Stimulated activated CD4-positive, alpha-beta T cell treated with anti-CD3 and anti-CD28 coated beads, Interleukin-4, amount 100 ng/mL, for 1 hour (primary cell): ENCODE data around the gene MIOX.

Experiments
- DNase-seq: peaks from one replicate; pipeline ENCODE4 v3.0.0-alpha.2; 2020

Gene MIOX

DNA sequence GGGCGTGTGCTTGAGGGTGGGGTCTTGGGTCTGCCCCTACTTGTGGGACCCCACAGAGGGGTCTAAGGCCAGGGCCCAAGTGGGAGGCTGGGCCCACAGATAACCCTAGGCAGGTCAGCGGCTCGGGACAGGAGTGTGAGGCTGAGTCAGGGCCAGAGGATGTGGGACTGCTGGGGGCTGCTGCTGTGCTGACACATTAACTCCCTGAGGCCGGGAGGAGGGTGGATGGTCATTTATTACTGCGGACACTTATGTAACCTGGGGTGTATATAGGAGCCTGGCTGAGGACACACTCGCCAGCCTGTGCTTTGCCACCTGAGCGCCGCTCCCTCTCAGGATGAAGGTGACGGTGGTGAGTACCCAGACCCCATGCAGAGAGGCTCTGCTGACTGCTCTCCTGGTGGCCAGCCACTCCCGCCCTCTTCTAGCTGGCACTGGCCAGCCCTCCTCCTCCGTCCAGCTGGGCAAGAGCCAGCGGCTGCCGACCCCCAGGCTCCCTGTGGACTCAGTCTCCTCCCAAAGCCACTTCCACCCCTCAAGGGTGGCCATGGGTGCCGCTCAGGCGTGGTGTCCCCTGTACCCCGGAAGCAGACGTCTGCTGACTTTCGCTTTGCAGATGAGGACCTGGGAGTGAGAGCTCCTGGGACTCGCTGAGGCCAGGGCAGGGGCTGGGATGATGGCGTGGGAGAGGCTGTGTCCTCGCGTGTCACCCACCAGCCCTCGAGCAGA, at the start of gene MIOX:
Gene MIOX (plus strand): TSS at position 299 of the 729 bp plus-strand sequence. CDS start 39 bp downstream, at position 338.
- no peak for DNase-seq

- no peak for DNase-seq
Measured at GRCh38 chr22:50437511-50438304, 49.0 kb upstream of the MIOX start.

DNA sequence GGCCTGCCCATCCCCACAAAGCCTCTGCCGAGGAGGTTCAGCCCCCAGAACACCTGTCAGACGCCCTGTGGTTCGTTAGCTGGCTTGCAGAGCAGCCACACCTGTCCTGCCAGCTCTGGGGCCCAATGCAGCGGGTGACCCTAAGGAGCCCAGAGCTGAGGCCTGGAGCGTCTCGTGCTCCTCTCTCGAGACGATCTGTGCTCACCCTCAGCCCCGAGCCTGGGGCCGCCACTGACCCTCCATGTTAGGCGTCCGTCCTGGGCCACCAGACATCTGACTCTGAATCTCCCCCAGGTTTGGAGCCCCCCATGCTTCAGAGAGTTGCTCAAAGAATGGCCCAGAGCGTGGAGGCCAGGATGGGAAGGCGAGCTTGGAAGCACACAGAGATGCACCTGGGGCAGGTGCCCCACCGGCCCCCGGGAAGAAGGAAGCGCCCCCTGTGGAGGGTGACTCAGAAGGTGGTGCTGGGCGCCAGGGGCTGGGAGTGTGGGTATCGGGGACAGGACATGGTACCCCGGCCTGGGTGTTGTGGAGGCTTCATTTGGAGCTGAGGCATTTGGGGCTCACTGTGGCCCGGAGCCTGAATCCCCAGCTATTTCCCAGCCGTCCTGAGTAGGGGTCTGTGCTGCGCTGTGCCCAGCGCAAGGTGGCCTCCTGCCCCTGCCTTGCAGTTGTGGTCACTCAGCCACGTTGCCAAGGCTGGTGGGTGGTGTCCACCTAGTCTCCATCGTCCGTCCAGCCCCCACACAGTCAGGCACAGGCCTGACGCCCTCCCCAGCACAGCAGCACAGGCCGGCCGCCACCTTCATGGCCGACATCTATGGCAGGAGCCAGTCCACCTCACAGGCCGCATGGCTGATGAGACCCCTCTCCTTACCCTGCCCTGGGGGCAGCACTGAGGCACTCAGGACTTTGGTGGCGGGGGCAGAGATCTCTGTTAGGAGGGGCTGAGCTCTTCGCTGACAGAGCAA, 48.1 kb upstream of the MIOX start:
- DNase-seq: no peak

DNA sequence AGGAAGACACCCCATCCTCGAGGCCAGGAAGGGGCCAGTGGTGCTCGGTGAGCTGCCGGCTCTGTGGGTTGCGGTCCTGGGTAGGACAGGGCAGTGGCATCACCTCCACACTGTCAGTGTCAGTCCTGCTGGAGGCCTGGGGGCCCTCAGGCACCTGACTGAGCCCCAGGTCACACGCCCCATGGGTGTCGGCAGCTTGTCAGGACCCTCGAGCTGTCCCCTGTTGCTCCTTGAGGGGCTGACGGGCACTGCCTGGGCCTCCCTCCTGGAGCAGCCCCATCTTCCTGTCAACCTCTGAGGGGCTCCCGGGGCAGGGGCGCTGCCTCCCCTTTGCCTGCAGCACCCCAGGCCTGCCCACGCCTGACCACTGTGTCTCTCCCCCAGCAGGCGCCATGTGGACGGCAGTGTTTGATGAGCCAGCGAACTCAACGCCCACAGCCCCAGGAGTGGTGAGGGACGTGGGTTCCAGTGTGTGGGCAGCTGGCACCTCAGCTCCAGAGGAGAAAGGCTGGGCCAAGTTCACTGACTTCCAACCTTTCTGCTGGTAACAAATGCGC, 47.3 kb upstream of the MIOX start:
- no peak for DNase-seq

DNA sequence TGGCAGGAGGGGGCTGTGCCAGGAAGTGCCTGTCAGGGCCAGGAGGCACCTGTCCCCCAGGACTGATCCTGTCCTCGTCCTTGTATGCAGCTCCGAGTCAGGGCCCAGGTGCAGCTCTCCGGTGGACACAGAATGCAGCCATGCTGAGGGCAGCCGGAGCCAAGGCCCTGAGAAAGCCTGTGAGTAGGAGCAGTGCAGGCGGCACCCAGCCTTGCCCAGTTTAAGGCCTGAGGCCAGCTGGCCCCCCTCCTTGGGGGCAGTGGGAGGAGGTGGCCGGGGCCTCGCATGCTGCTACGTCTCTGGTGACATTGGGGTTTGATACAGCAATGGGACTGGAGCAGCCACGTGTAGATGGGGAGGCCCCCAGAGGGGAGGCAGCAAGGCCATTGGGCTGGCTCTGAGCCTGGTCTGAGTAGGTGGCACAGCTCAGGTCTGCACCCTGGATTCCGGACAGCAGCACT, 46.8 kb upstream of the MIOX start:
- no peak for DNase-seq

DNA sequence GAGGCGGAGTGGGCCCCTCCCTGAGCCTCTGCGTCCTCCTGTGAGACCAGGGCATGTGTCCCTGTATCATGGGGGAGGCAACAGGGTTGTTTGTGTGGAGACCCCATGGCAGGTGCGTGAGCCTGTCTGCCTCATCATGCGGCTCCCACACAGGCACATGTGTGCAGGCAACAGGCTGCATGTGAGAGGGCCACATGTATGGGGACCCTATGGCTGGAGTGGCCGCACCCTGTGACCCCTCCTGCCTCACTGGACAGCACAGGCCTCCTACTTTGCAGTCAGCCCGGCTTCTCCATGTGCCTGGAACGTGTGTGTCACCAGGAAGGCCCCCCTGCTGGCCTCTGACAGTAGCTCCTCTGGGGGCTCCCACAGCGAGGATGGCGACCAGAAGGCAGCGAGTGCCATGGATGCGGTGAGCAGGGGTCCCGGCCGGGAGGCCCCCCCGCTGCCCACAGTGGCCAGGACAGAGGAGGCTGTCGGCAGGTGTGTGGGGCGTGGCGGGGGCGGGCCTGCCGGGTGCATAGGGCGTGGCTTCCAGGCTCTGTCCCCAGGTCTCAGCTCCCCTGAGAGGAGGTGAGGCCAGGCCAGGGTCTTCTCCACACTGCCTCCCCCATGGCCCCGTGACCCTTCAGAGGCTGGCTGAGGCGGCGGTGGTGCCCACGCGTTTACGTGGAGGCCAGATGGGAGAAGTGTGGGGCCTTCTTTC, 46.0 kb upstream of the MIOX start:
- DNase-seq: no peak

DNA sequence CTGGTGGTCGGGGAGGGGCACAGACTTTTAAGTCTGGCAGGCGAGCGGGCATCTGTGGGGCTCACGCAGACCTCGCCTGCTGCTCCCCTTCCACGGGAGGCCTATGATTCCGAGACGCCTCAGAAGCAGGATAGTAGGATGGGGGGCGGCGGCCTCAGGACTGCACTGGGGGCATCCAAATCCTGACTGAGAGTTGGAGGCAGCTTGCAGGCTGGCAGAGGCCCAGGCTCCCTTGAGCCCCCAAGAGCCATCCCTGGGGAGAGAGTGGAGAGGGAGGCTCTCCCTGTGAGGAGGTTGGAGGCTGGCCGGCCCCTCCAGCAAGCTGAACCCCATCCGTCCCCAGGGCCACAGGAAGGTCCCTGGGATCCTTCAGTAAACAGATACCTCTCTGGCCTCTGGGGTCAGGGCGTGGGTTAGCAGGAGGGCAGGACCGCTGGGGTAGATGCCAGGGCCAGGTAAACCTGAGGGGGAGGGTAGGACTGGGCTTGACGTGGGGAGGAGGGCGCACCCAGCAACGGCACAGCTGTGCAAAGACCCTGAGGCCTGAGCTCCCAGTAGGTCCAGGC, 45.1 kb upstream of the MIOX start:
- DNase-seq: no peak

DNA sequence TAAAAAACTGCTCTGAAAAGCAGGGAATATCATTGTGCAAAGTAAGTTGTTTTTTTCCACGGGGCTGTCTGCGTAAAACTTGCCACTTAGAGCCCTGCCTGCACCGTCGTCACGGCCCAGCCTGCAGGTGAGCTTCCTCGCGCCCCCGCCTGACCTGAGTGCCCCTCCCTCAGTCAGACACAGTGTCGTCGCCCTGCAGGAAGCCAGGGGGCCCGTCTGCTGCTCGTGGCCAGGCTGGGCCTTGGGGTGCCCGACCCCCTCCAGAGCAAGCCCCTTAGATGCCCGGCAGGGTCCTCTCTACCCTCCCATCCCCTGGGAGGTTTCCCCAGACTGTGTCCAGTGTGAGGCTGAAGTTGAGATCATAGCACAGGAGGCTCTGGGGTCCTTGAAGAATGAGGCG, 43.5 kb upstream of the MIOX start:
- no peak for DNase-seq

DNA sequence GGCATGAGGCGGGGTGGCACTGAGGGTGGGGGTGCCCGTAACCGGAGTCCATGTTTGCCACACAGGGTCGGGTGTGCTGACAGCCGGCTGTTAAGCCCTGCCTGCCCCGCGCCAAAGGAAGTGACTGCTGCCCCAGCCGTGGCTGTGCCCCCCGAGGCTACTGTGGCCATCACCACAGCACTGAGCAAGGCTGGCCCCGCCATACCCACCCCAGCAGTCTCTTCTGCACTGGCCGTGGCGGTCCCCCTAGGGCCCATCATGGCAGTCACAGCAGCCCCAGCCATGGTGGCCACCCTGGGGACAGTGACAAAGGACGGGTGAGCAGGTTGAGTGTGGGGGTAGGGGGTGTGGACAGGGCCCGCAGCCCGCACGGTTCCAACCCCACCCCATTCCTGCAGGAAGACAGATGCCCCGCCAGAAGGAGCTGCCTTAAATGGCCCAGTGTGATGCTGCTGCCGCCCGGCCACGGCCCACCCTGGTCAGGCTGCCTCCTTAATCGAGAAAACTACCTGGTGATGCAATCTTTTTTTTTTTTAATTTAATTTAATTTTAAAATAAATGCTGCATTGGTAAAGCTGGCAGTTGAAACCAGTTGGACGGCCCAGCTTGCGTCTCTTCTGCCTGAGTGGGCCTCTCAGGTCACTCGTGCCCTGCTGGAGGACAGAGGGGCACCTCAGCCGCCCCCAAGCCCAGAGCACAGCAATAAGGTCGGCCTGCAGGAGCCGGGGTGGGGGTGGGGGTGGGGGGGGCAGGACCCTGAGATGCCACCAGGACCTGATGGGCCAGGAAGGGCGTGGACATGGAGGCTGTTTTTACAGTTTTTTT, 42.6 kb upstream of the MIOX start:
- no peak for DNase-seq

DNA sequence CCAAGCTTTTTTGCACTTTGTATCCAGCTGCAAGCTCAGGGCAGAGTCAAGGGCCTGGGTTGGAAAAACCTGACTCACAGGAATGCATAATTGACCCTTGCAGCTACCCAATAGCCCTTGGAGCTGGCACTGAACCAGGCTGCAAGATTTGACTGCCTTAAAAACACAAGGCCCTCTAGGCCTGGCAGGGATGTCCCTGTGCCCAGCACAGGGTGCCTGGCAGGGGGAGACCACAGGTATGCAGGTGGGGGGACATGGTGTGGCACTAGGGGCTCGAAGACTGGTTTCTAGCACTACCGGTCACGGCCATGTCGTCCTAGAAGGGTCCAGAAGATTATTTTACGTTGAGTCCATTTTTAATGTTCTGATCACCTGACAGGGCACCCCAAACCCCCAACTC, 42.0 kb upstream of the MIOX start:
- DNase-seq: no peak

DNA sequence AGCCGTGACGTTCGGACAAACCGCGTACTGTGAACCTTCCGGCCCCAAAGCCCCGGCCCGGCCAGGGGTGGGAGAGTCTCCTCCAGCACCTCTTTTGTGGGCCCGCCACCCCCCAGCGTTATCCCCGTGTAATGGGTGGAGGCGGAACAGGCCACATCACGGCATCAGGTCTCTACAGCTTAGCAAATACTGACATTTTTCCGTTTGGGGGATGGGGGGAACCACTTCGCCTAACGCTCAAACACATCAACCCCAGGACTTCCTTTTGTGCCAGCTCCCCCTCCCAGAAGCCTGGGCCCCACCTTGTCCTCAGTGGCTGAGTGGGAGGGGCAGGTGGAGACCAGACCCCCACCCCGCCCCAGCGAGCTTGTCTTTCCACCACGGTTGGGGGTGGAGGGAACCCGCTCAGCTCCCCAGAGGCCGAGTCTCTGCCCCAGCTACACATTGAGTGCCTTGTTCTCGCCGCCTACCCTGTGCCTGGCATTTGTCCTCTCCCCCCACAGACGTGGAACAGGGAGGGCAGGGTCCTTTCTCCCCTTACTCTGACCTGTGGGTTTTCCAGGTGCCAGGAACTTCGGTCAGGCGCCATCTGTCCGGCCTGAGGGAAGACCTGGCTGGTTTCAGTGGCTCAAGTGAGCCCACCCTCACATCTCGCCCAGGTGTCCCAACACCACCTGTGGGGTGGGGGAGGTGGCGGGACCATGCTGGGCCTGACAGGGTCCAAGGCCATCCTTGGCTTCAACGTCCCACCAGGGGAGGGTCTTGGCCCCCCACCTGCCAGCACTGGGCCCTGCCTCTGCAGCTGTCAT, 41.4 kb upstream of the MIOX start:
- DNase-seq: no peak

DNA sequence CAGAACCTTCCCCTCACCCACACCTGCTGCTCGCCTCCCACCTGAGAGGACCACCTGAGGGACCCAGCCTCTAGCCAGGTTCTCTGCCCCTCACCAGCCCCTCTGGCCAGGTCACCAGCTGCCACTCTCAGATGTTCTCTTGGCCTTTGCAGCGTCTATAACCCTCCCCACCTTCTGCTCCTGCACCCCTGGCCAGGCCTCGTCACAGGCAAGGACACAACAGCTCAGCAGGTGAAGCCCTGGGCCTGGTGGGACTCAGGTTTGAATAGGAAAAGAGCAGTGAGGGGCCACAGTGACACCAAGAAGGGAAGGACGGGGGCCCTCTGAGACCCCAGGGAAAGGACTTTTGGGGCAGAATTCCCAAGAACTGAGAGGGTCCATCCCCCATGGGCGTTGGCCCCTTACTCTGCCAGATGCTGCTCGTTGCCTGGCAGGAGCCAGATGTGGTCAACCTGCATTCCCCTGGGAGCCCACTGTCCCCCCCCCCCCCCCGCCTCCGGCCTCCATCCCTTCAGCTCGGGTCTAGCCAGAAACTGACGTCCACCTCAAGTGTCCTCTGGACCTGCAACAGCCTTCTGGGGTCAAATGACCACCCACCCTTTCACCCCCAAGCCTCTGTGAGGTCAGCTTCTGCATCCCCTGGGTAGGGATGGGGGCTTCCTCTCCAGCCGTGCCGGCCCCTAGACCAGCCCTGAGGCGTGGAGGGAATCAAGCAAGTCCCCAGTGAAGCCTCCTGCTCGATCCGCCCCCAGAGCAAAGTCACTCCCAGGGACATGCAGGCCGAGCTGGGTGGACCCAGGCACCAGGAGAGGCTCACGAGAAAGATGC, 40.6 kb upstream of the MIOX start:
- no peak for DNase-seq

DNA sequence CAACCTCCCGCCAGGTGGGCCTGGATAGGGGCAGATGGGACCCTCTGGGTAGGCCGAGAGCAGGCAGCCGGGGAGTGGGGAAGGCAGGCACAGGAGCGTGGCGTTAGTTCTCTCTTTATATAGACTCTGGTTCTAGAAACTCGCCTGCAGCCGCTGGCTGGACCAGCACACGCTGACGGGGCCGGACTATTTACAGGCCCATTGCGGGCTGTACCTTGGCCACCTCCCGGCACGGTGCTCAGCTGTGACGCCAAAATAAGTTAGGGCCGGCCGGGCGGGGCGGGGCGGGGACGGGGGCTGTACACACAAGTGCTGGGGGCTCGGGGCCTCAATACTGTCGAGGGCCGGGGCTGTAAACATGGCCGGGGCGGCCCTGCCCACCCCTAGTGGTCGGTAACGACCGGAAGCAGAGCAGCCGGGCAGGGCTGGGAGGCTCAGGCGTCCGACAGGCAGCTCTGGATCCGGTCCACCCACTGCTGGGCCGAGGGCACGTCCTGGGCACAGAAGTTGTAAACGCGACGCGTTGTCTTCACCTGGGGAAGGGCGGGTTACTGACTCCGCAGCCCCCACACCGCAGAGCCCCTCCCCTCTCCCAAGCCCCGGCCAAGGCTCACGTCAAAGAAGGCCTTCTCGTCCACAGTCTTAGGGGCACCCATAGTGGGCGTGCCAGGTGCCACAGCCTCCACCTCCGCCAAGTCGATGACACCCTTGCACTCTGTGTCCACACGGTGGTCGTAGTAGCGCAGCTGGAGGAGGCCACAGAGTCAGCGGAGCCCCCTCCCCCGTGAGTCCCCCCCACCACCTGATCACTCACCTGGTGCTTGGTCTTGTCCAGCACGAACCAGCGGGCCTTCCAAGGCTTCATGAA, 39.7 kb upstream of the MIOX start:
- DNase-seq: no peak

DNA sequence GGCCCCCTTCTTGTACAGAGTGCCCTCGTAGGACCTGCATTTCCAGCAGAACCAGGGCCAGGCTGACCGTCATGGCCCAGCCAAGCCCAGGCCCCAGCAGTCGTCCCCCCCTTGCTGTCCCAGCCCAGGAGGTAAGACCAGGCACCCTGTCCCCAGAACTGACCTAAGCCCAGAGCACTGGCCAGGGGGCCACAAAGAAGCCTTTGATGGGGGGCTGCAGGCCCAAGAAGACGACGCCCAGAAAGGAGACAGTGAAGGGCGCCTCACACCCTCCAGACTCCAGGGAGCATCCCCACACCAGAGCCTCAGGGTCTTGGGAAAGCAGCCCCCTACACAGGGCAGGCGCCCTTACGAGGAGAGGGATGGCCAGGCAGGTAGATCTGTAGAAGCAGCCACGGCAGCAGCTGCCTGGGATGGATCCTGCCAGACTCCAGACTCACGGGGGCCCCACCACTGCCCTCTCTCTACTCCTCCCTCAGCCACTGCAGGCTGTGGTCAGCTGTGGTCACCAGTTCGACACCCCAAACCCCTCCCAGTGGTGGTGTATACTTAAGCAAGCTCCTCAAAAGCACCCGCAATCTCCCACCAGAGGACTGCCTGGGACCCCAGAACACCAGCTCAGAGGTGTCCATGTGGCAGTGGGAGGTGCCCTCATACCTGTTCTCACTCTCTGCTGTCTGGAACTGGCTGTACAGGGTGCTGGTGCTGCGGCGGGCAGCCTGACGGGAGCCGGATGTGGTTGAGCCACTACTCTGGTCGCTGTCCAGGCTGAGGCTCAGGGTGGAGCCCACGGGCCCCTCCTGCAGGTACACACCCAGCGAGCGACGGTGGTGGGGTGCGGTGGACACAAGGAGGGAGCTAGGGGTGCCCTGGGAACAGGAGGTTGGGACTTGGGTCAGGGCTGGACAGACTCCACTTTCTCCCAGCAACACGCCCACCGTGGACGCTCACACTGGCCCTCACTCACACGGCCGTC, 38.8 kb upstream of the MIOX start:
- DNase-seq: no peak

GRCh38 chr22:50452649-50453048, 34.0 kb upstream of the MIOX start:
- no peak for DNase-seq

DNA sequence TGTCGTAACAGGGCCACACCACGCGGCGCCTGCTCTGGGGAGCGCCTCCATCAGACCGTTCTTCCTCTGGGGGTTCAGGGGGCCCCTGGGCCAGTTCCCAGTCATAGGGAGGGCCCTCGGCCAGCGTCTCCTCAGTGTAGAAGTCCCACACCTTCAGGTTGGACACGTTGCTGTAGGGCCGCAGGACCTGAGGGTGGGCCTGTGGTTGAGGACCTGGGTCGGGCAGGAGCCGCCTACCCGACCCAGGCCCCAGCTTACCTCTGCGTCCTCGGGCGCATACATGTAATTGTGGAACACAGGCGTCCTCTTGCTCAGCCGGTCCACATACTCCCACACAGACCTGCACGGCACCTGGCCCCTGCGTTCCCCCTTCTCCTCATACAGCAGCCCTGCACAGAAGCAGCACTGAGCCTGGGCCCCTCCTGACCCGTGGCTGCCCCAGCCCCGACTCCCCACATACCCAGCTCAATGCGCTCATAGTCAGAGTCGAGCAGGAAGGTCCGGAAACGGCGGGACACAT, 32.0 kb upstream of the MIOX start:
- DNase-seq: no peak
